Measurements from ENCODE around the gene PER1. TPM values are rescaled to one million over a fixed set of nuclear protein-coding genes. Genes with fewer than 3 reads are reported as not detected.

PER1 gene
- total and polyA plus RNA-seq, 2 of the 8 experiments (the other 6 are each of a cell fraction or from before 2014, with no cell fraction given): 9.6 to 38.0 TPM

MicroRNAs encoded within 50 kb of the gene (microRNA counts, 767-probe panel; counts per million panel counts)
- 879 counts per million, percentile 95 among the panel's probes with 10 or more counts for microRNA hsa-miR-4521

Small RNA genes within 50 kb of the gene (microRNA-seq; reads per million reads assigned to microRNA genes)
- gene MIR4521 (ENCODE audit: borderline microRNAs expressed in 2 of 2, borderline number of aligned reads in 2 of 2, borderline replicate concordance in 1 of 2) (29.0 to 145 reads per million in 2 experiments), gene MIR6883 (ENCODE audit: borderline microRNAs expressed in 2 of 2, borderline number of aligned reads in 2 of 2, borderline replicate concordance in 1 of 2) (0 reads per million in 2 experiments)

Other genes starting within 250 kb of the PER1 start
- 0.63 and 0.77 TPM in 2 replicates for gene RNF227, start 236.1 kb downstream of the PER1 start, total RNA-seq (2021; fragmentation: NEBNext Ultra II Directional; extraction: Animal tissue kit (Norgen Biotek cat#: 25700))
- gene RNF227, start 236.1 kb downstream of the PER1 start, polyA plus RNA-seq (2011; rRNA removed): 1.1 and 1.7 TPM in 2 replicates
- 2.3 and 2.4 TPM in 2 replicates for gene KCNAB3, start 222.5 kb downstream of the PER1 start, total RNA-seq (2021; fragmentation: NEBNext Ultra II Directional; extraction: Animal tissue kit (Norgen Biotek cat#: 25700))
- 1.7 and 2.8 TPM in 2 replicates for gene KCNAB3, start 222.5 kb downstream of the PER1 start, polyA plus RNA-seq (2011; rRNA removed)
- gene TRAPPC1, start 220.5 kb downstream of the PER1 start, total RNA-seq (2021; fragmentation: NEBNext Ultra II Directional; extraction: Animal tissue kit (Norgen Biotek cat#: 25700)): 99.3 and 114 TPM in 2 replicates
- 170 and 194 TPM in 2 replicates for gene TRAPPC1, start 220.5 kb downstream of the PER1 start, polyA plus RNA-seq (2011; rRNA removed)
- gene CNTROB, start 220.2 kb downstream of the PER1 start, total RNA-seq (2021; fragmentation: NEBNext Ultra II Directional; extraction: Animal tissue kit (Norgen Biotek cat#: 25700)): 30.0 and 31.9 TPM in 2 replicates
- gene CNTROB, start 220.2 kb downstream of the PER1 start, polyA plus RNA-seq (2011; rRNA removed): 20.5 and 28.2 TPM in 2 replicates
- gene GUCY2D, start 149.8 kb downstream of the PER1 start, total RNA-seq (2021; fragmentation: NEBNext Ultra II Directional; extraction: Animal tissue kit (Norgen Biotek cat#: 25700)): 0.48 and 0.59 TPM in 2 replicates
- 0.20 and 0.31 TPM in 2 replicates for gene GUCY2D, start 149.8 kb downstream of the PER1 start, polyA plus RNA-seq (2011; rRNA removed)
- gene ALOX15B, start 113.3 kb downstream of the PER1 start, total RNA-seq (2021; fragmentation: NEBNext Ultra II Directional; extraction: Animal tissue kit (Norgen Biotek cat#: 25700)): 0.46 and 0.63 TPM in 2 replicates
- gene ALOX15B, start 113.3 kb downstream of the PER1 start, polyA plus RNA-seq (2011; rRNA removed): 0.91 and 1.4 TPM in 2 replicates
- not detected in 2 replicates for gene ALOX12B, start 64.7 kb downstream of the PER1 start, total RNA-seq (2021; fragmentation: NEBNext Ultra II Directional; extraction: Animal tissue kit (Norgen Biotek cat#: 25700))
- gene ALOX12B, start 64.7 kb downstream of the PER1 start, polyA plus RNA-seq (2011; rRNA removed): 0.82 and 0.86 TPM in 2 replicates
- not detected in 2 replicates for gene ALOXE3, start 33.9 kb downstream of the PER1 start, total RNA-seq (2021; fragmentation: NEBNext Ultra II Directional; extraction: Animal tissue kit (Norgen Biotek cat#: 25700))
- gene ALOXE3, start 33.9 kb downstream of the PER1 start, polyA plus RNA-seq (2011; rRNA removed): 0.26 and 0.55 TPM in 2 replicates
- gene HES7, start 28.3 kb downstream of the PER1 start, total RNA-seq (2021; fragmentation: NEBNext Ultra II Directional; extraction: Animal tissue kit (Norgen Biotek cat#: 25700)): 0.32 and 0.69 TPM in 2 replicates
- gene HES7, start 28.3 kb downstream of the PER1 start, polyA plus RNA-seq (2011; rRNA removed): 0.20 and 0.55 TPM in 2 replicates
- 19.0 and 20.5 TPM in 2 replicates for gene VAMP2, start 10.5 kb upstream of the PER1 start, total RNA-seq (2021; fragmentation: NEBNext Ultra II Directional; extraction: Animal tissue kit (Norgen Biotek cat#: 25700))
- 19.3 and 25.2 TPM in 2 replicates for gene VAMP2, start 10.5 kb upstream of the PER1 start, polyA plus RNA-seq (2011; rRNA removed)
- 17.3 and 17.9 TPM in 2 replicates for gene TMEM107, start 24.0 kb upstream of the PER1 start, total RNA-seq (2021; fragmentation: NEBNext Ultra II Directional; extraction: Animal tissue kit (Norgen Biotek cat#: 25700))
- gene TMEM107, start 24.0 kb upstream of the PER1 start, polyA plus RNA-seq (2011; rRNA removed): 21.4 and 21.5 TPM in 2 replicates
- gene BORCS6, start 37.8 kb upstream of the PER1 start, total RNA-seq (2021; fragmentation: NEBNext Ultra II Directional; extraction: Animal tissue kit (Norgen Biotek cat#: 25700)): 3.6 and 4.6 TPM in 2 replicates
- gene BORCS6, start 37.8 kb upstream of the PER1 start, polyA plus RNA-seq (2011; rRNA removed): 3.3 and 3.8 TPM in 2 replicates
- gene AURKB, start 58.2 kb upstream of the PER1 start, total RNA-seq (2021; fragmentation: NEBNext Ultra II Directional; extraction: Animal tissue kit (Norgen Biotek cat#: 25700)): 154 and 160 TPM in 2 replicates
- gene AURKB, start 58.2 kb upstream of the PER1 start, polyA plus RNA-seq (2011; rRNA removed): 102 and 171 TPM in 2 replicates
- gene CTC1, start 95.7 kb upstream of the PER1 start, total RNA-seq (2021; fragmentation: NEBNext Ultra II Directional; extraction: Animal tissue kit (Norgen Biotek cat#: 25700)): 33.7 and 39.8 TPM in 2 replicates
- gene CTC1, start 95.7 kb upstream of the PER1 start, polyA plus RNA-seq (2011; rRNA removed): 19.4 and 32.2 TPM in 2 replicates
- 238 and 248 TPM in 2 replicates for gene PFAS, start 96.9 kb upstream of the PER1 start, total RNA-seq (2021; fragmentation: NEBNext Ultra II Directional; extraction: Animal tissue kit (Norgen Biotek cat#: 25700))
- 88.4 and 120 TPM in 2 replicates for gene PFAS, start 96.9 kb upstream of the PER1 start, polyA plus RNA-seq (2011; rRNA removed)
- gene RANGRF, start 136.3 kb upstream of the PER1 start, total RNA-seq (2021; fragmentation: NEBNext Ultra II Directional; extraction: Animal tissue kit (Norgen Biotek cat#: 25700)): 36.9 and 39.4 TPM in 2 replicates
- gene RANGRF, start 136.3 kb upstream of the PER1 start, polyA plus RNA-seq (2011; rRNA removed): 49.6 and 52.8 TPM in 2 replicates
- 3.6 and 5.8 TPM in 2 replicates for gene SLC25A35, start 143.0 kb upstream of the PER1 start, total RNA-seq (2021; fragmentation: NEBNext Ultra II Directional; extraction: Animal tissue kit (Norgen Biotek cat#: 25700))
- gene SLC25A35, start 143.0 kb upstream of the PER1 start, polyA plus RNA-seq (2011; rRNA removed): 4.2 and 6.0 TPM in 2 replicates
- gene ARHGEF15, start 157.8 kb upstream of the PER1 start, total RNA-seq (2021; fragmentation: NEBNext Ultra II Directional; extraction: Animal tissue kit (Norgen Biotek cat#: 25700)): 0.67 and 1.8 TPM in 2 replicates
- 4.1 and 9.3 TPM in 2 replicates for gene ARHGEF15, start 157.8 kb upstream of the PER1 start, polyA plus RNA-seq (2011; rRNA removed)
- gene ODF4, start 187.4 kb upstream of the PER1 start, total RNA-seq (2021; fragmentation: NEBNext Ultra II Directional; extraction: Animal tissue kit (Norgen Biotek cat#: 25700)): not detected in 2 replicates
- gene ODF4, start 187.4 kb upstream of the PER1 start, polyA plus RNA-seq (2011; rRNA removed): not detected in 2 replicates
- 1,963 and 1,980 TPM in 2 replicates for gene RPL26, start 230.8 kb upstream of the PER1 start, total RNA-seq (2021; fragmentation: NEBNext Ultra II Directional; extraction: Animal tissue kit (Norgen Biotek cat#: 25700))
- 1,277 and 2,554 TPM in 2 replicates for gene RPL26, start 230.8 kb upstream of the PER1 start, polyA plus RNA-seq (2011; rRNA removed)
- gene RNF222, start 245.4 kb upstream of the PER1 start, total RNA-seq (2021; fragmentation: NEBNext Ultra II Directional; extraction: Animal tissue kit (Norgen Biotek cat#: 25700)): not detected in 2 replicates
- gene RNF222, start 245.4 kb upstream of the PER1 start, polyA plus RNA-seq (2011; rRNA removed): not detected in 2 replicates

Data from H1 (cell line).